ENCODE measurements around the gene KLK8. TPM values are rescaled to one million over a fixed set of nuclear protein-coding genes. Genes with fewer than 3 reads are reported as not detected.

Gene KLK8
- total and polyA plus RNA-seq, 2 of the 13 experiments (the other 11 are each of a cell fraction or from before 2014, with no cell fraction given): not detected

DNA sequence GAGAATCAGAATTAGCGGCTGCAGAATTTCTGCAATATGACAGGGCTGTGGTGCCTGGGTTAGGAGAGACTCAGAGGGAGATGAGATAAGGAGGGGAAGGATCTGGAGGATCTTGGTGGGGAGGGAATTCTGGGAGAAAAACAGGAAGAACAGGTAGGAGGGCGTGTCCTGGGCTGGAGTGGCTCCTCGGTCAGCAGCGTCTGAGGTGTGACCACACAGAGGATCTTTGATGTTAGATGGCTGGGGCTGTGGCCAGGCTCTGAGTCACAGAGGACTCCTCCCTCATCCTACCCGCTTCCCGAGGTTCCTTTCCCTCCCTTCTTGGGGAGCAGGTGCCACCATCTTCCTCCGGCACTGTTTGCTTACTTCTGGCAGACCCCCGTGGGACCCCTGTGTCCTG lies 25.6 kb downstream of the KLK8 start (continued):
- no peak for TF ChIP-seq RERE (CRISPR knock-in tag; IDR thresholded peaks at IDR 0.05; ENCODE audit: low read depth)
- TF ChIP-seq ZNF557 (CRISPR knock-in tag; IDR thresholded peaks at IDR 0.05): no peak
- TF ChIP-seq ZBTB43 (CRISPR knock-in tag; conservative IDR thresholded peaks at IDR 0.05): no peak
- TF ChIP-seq NR1H2 (CRISPR knock-in tag; IDR thresholded peaks at IDR 0.05; ENCODE audit: borderline replicate concordance, low read depth): no peak
- TF ChIP-seq RARG (CRISPR knock-in tag; IDR thresholded peaks at IDR 0.05; ENCODE audit: low read depth): no peak
- no peak for TF ChIP-seq SSRP1 (CRISPR knock-in tag; IDR thresholded peaks at IDR 0.05)
- no peak for TF ChIP-seq ZNF224 (CRISPR knock-in tag; IDR thresholded peaks at IDR 0.05)
- TF ChIP-seq SNAI1 (CRISPR knock-in tag; IDR thresholded peaks at IDR 0.05; ENCODE audit: borderline replicate concordance): no peak
- TF ChIP-seq ZNF556 (CRISPR knock-in tag; IDR thresholded peaks at IDR 0.05; ENCODE audit: borderline replicate concordance): no peak
- TF ChIP-seq SIN3B (IDR thresholded peaks at IDR 0.05; ENCODE audit: low read length): no peak
- no peak for TF ChIP-seq ZNF580 (CRISPR knock-in tag; IDR thresholded peaks at IDR 0.05; ENCODE audit: borderline replicate concordance, low read depth)

All from HepG2 (cell line).